Endodermal cell (in vitro differentiated cells): ENCODE results near the gene LAS1L. TPM values are rescaled to one million over a fixed set of nuclear protein-coding genes. Genes with fewer than 3 reads are reported as not detected.

Source experiments
- DNase-seq: peaks from one replicate; pipeline ENCODE4 v3.0.0-alpha.2; 2017
- H3K27ac ChIP-seq: 2 replicates; pipeline ENCODE4 v1.5.1; 2013; ENCODE audit warnings: mild to moderate bottlenecking, low read depth, low read length, moderate library complexity
- H3K27me3 ChIP-seq: 2 replicates; pipeline ENCODE4 v1.6.1; 2013; ENCODE audit warnings: mild to moderate bottlenecking, low read length, moderate library complexity; ENCODE audit not compliant: insufficient read depth, control insufficient read depth, poor library complexity, severe bottlenecking
- H3K36me3 ChIP-seq: 2 replicates; pipeline ENCODE4 v1.7.0; 2013; ENCODE audit warnings: mild to moderate bottlenecking, low read length, moderate library complexity; ENCODE audit not compliant: control insufficient read depth, insufficient read depth
- H3K4me1 ChIP-seq: one replicate; pipeline ENCODE4 v1.7.0; 2013; ENCODE audit warnings: low read length; ENCODE audit not compliant: control insufficient read depth, insufficient read depth
- H3K4me3 ChIP-seq: 2 replicates; pipeline ENCODE4 v1.5.1; 2013; ENCODE audit warnings: mild to moderate bottlenecking, low read length, moderate library complexity
- H3K9ac ChIP-seq: 2 replicates; pipeline ENCODE4 v1.6.1; 2013; ENCODE audit warnings: mild to moderate bottlenecking, low read length, moderate library complexity; ENCODE audit not compliant: poor library complexity, severe bottlenecking; ENCODE audit errors: extremely low read depth
- H3K9me3 ChIP-seq: 2 replicates; pipeline ENCODE4 v1.6.1; 2013; ENCODE audit warnings: mild to moderate bottlenecking, low read length, moderate library complexity; ENCODE audit not compliant: control insufficient read depth
- H3K27ac Mint-ChIP-seq: 2 replicates; pipeline ENCODE4 v1.8.0; 2020; ENCODE audit warnings: mixed read lengths
- H3K27me3 Mint-ChIP-seq: 2 replicates; pipeline ENCODE4 v1.8.0; 2021; ENCODE audit warnings: mild to moderate bottlenecking, mixed read lengths; ENCODE audit not compliant: insufficient read depth
- H3K36me3 Mint-ChIP-seq: 2 replicates; pipeline ENCODE4 v1.8.0; 2020; ENCODE audit warnings: low read depth, mixed read lengths
- H3K4me1 Mint-ChIP-seq: 2 replicates; pipeline ENCODE4 v1.8.0; 2020; ENCODE audit warnings: mixed read lengths
- H3K4me3 Mint-ChIP-seq: 2 replicates; pipeline ENCODE4 v1.8.0; 2020; ENCODE audit warnings: mild to moderate bottlenecking, moderate library complexity, mixed read lengths
- H3K9me3 Mint-ChIP-seq: 2 replicates; pipeline ENCODE4 v1.8.0; 2020; ENCODE audit warnings: mild to moderate bottlenecking, mixed read lengths
- WGBS, 2 experiments: methylation state at CpG; one replicate each; pipeline versions ENCODE4 v1.1.5 to v1.1.7; 2013; ENCODE audit warnings: missing lambda C conversion rate in 2 of 2, mixed read lengths in 1 of 2; ENCODE audit not compliant: insufficient coverage in 1 of 2, insufficient read length in 1 of 2; 5-methylcytosine and 5-hydroxymethylcytosine counted together
- total RNA-seq, 2 donors: library from RNA; stranded (reverse); fragmentation: NEBNext Ultra II Directional in 1 of 2; extraction: Animal tissue kit (Norgen Biotek cat#: 25700) in 1 of 2; gene quantifications; 2 replicates in 1 of 2; 3 replicates in 1 of 2; pipeline ENCODE4 v1.2.1, GENCODE V29; 2021
- TF ChIP-seq, protein P1 (sequence below): fragments of 200-600 bp; sonication (generic); conservative IDR thresholded peaks from 2 replicates; pipeline ENCODE4 v1.5.0; 2021; ENCODE audit warnings: antibody characterized with exemption, mild to moderate bottlenecking

Gene LAS1L
- total RNA-seq, 2 donors from 2014 or later = 55.0 to 56.2 TPM

DNA sequence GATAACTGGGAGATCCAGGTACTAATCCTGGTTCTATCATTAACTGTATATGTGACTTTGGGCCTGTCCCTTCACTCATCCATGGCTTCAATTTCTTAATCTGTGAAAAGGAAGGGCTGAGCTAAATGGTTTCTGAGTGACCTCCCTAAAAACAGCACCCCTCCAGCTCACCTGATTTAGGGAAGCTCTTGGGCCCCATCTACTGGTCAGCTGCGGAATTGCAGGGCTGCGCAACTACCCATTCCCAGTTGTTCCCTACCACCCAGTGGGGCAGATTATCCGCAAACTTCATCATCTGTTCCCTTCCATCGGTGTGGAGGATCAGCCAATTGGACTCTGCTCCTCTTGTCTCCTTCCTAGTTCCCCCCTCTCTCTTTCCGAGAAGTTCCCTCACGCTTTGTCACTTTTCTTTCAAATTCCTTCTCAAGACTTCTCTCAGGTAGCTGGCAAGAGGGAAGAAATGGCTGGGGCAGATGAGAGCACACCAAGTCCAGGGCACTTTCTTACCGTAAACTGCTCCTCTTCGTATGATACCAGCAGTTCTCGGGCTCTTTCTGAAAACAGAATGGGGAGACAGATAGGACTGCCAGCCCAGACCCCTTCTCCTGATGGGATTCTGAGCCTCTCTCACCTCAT, 5.8 kb downstream of the LAS1L start:
- Mint-ChIP-seq H3K27me3 (no peaks in the 10 kb centered on the region), H3K4me1 (no peaks in the 10 kb centered on the region), H3K4me3 (no peak overlapping the region), H3K27ac (no peak overlapping the region), H3K9me3 (peaks cover 44% of the 10 kb centered on the region), H3K36me3 (peaks cover 35% of the 10 kb centered on the region)
- H3K9me3 ChIP-seq = no peaks in the 10 kb centered on the region
- no peak overlapping the region for H3K27ac ChIP-seq
- peaks cover 47% of the 10 kb centered on the region for H3K36me3 ChIP-seq
- H3K4me1 ChIP-seq = no peaks in the 10 kb centered on the region
- H3K4me3 ChIP-seq = no peak overlapping the region
- H3K27me3 ChIP-seq = no peaks in the 10 kb centered on the region
- 49 to 50% methylated on average over 2 to 8 of the region's 9 CpGs for whole genome bisulfite sequencing, 2 experiments
- TF ChIP-seq, protein P1, sequence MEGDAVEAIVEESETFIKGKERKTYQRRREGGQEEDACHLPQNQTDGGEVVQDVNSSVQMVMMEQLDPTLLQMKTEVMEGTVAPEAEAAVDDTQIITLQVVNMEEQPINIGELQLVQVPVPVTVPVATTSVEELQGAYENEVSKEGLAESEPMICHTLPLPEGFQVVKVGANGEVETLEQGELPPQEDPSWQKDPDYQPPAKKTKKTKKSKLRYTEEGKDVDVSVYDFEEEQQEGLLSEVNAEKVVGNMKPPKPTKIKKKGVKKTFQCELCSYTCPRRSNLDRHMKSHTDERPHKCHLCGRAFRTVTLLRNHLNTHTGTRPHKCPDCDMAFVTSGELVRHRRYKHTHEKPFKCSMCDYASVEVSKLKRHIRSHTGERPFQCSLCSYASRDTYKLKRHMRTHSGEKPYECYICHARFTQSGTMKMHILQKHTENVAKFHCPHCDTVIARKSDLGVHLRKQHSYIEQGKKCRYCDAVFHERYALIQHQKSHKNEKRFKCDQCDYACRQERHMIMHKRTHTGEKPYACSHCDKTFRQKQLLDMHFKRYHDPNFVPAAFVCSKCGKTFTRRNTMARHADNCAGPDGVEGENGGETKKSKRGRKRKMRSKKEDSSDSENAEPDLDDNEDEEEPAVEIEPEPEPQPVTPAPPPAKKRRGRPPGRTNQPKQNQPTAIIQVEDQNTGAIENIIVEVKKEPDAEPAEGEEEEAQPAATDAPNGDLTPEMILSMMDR = peak; percentile 96
- H3K9ac ChIP-seq = no peak overlapping the region
- DNase-seq = peak; percentile 91

DNA sequence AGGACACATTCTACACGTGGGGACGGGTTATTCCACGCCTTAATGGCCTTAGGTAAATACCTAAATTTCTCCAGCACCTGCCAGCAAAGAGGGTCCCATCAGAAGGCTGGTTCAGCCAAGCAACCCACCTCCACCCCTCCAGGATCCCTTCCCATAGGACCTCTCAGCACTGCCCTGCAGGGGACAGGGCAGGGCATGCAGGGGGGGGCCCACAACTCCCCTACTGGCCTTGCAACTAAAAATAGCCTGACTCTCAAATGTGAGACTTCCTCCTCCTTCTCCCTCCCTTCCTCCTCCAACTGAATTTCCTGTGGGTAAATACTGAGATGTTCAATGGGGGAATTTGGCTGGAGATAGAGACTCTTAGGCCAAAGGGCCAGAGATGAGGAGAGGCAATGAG, 6.3 kb downstream of the LAS1L start:
- Histone ChIP-seq H3K9me3 (no peaks in the 10 kb centered on the region), H3K36me3 (peaks cover 47% of the 10 kb centered on the region), H3K27ac (no peak overlapping the region), H3K4me1 (no peaks in the 10 kb centered on the region), H3K27me3 (no peaks in the 10 kb centered on the region), H3K9ac (no peak overlapping the region), H3K4me3 (no peak overlapping the region)
- Mint-ChIP-seq H3K36me3 (peaks cover 35% of the 10 kb centered on the region), H3K9me3 (peaks cover 42% of the 10 kb centered on the region), H3K27ac (no peak overlapping the region), H3K4me1 (no peaks in the 10 kb centered on the region), H3K4me3 (no peak overlapping the region), H3K27me3 (no peaks in the 10 kb centered on the region)
- TF ChIP-seq, protein P1 = no peak
- DNase-seq = no peak
- 88 to 100% methylated on average over 3 of the region's 3 CpGs for WGBS, 2 experiments

DNA sequence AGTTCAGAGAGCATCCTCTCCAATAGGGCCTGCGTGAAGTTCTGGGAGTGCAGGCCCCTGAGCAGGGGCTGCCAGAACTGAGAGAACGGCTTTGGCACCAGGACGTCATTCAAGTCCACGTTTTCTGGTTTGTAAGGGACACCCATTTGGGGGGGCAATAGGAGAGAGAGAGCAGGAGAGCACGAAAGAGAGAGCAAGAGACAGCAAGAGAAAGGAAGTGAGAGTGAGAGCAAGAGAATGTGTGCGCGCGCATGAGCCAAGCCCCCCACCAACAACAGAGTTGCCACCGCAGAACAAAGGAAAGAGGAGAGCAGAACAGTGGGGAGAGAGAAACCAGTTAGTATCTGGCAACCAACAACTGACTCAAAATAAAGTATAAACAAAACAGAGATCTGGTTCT, 10.4 kb downstream of the LAS1L start:
- Histone ChIP-seq H3K36me3 (peaks cover 44% of the 10 kb centered on the region), H3K9me3 (no peaks in the 10 kb centered on the region), H3K27me3 (no peaks in the 10 kb centered on the region), H3K27ac (no peak overlapping the region), H3K4me3 (no peak overlapping the region), H3K4me1 (no peaks in the 10 kb centered on the region), H3K9ac (no peak overlapping the region)
- no peak for DNase-seq
- 91 to 95% methylated on average over 4 to 5 of the region's 9 CpGs for WGBS, 2 experiments
- no peaks in the 10 kb centered on the region for H3K27me3 Mint-ChIP-seq
- H3K9me3 Mint-ChIP-seq = peaks cover 51% of the 10 kb centered on the region
- peaks cover 50% of the 10 kb centered on the region for H3K36me3 Mint-ChIP-seq
- no peak overlapping the region for H3K27ac Mint-ChIP-seq
- no peaks in the 10 kb centered on the region for H3K4me1 Mint-ChIP-seq
- H3K4me3 Mint-ChIP-seq = no peak overlapping the region
- TF ChIP-seq, protein P1 = no peak
